ENCODE data around the gene TREM1. TPM values are rescaled to one million over a fixed set of nuclear protein-coding genes. Genes with fewer than 3 reads are reported as not detected.
"Not testable (repeated sequence)": the region's sequence is repeated elsewhere in the genome, so short reads cannot be mapped to it uniquely, and the experiment has no call there.

TREM1 gene
- total RNA-seq, 1 experiment from 2014 or later: not detected

GRCh38 chr6:41256383-41256782 lies 30.1 kb downstream of the TREM1 start:
- Histone ChIP-seq H3K27me3 (ENCODE audit: control insufficient read depth, insufficient read depth, low read length) (no peaks in the 10 kb centered on the region), H3K36me3 (replicated peaks; ENCODE audit: control insufficient read depth, insufficient read depth, low read length) (no peaks in the 10 kb centered on the region), H3K4me3 (ENCODE audit: insufficient read depth, low read depth, low read length) (no peak overlapping the region)
- DNase-seq: no peak

- Histone ChIP-seq H3K36me3 (replicated peaks; ENCODE audit: control insufficient read depth, insufficient read depth, low read length) (no peaks in the 10 kb centered on the region), H3K4me3 (ENCODE audit: insufficient read depth, low read depth, low read length) (no peak overlapping the region), H3K27me3 (ENCODE audit: control insufficient read depth, insufficient read depth, low read length) (no peaks in the 10 kb centered on the region)
- no peak for DNase-seq
Measured at GRCh38 chr6:41255638-41256246, 30.7 kb downstream of the TREM1 start.

GRCh38 chr6:41255110-41255509 lies 31.4 kb downstream of the TREM1 start:
- H3K36me3 ChIP-seq (replicated peaks; ENCODE audit: control insufficient read depth, insufficient read depth, low read length): no peaks in the 10 kb centered on the region
- DNase-seq: no peak
- H3K4me3 ChIP-seq (ENCODE audit: insufficient read depth, low read depth, low read length): no peak overlapping the region
- no peaks in the 10 kb centered on the region for H3K27me3 ChIP-seq (ENCODE audit: control insufficient read depth, insufficient read depth, low read length)

- H3K36me3 ChIP-seq (replicated peaks; ENCODE audit: control insufficient read depth, insufficient read depth, low read length): no peaks in the 10 kb centered on the region
- no peaks in the 10 kb centered on the region for H3K27me3 ChIP-seq (ENCODE audit: control insufficient read depth, insufficient read depth, low read length)
- DNase-seq: no peak
- H3K4me3 ChIP-seq (ENCODE audit: insufficient read depth, low read depth, low read length): no peak overlapping the region
Measured at GRCh38 chr6:41252401-41253169, 33.9 kb downstream of the TREM1 start.

DNA sequence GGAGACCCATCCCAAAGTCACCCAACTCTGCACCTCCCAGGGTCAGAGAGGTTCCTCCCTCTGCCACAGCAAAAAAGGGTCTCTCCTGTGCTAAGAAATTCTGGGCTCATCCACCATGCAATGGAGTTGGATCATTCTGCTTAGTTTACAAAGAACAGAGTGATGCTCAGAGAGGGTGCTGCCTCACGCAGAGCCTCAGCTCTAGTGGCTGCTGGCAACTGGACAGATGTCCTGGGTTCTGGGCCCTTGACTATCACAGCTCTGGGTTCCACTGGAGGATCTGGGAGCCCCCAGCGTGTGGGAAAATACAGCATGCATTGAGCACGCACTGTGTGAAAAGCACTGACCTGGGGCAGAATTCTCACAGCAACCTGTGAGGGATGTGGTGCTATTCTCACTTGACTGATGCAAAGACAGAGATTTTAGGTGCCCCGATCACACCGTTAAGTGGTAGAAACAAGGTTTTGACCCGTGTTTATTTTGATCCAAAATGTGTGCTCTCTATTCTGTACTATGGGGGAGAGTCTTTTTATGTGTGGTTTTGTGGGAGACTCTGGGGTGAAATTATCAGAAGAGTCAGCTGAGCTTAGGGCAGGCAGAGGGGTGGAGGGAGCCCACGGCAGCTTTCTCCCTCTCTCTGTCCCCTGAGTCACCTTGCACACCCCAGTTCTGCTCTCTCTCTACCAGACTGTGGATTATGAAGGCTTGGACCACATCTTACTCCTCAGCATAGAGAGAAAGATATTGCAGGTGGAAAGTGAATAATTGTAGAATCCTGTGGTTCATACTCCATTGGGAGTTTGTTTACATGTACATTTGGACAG lies 38.4 kb downstream of the TREM1 start:
- H3K27me3 ChIP-seq (ENCODE audit: control insufficient read depth, insufficient read depth, low read length): no peaks in the 10 kb centered on the region
- no peak overlapping the region for H3K4me3 ChIP-seq (ENCODE audit: insufficient read depth, low read depth, low read length)
- no peaks in the 10 kb centered on the region for H3K36me3 ChIP-seq (replicated peaks; ENCODE audit: control insufficient read depth, insufficient read depth, low read length)
- no peak for DNase-seq

DNA sequence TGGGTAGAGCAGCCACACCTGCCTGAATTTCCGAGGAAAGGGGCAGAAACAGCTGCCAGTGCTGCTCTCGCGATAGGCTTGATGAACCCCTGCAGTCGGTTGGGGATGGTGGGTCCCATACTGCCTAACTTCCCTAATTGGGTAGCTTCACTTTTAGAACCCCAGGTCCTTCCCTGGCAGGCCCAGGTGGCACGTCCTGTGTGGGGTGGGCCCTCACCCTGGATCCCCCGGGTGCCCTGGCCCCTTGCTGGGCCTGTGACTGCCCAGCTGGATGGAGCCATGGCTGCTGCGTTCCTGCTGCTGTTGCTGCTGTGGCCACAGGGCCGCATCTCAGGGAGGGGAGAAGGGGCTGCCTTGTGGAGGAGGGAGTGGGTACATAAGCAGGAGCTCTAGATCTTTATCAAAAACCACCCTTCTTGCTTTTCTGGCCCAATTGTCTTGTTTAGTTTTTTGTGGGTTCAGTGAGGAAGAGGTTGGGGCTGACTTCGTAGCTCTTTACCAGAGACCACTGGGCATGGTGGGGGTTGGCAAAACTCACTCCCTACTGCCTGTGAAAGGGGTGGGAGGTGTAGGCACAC lies 39.1 kb downstream of the TREM1 start:
- DNase-seq: no peak
- Histone ChIP-seq H3K27me3 (ENCODE audit: control insufficient read depth, insufficient read depth, low read length) (no peaks in the 10 kb centered on the region), H3K36me3 (replicated peaks; ENCODE audit: control insufficient read depth, insufficient read depth, low read length) (no peaks in the 10 kb centered on the region), H3K4me3 (ENCODE audit: insufficient read depth, low read depth, low read length) (no peak overlapping the region)

GRCh38 chr6:41246529-41246928 lies 40.0 kb downstream of the TREM1 start:
- not testable (repeated sequence) for H3K36me3 ChIP-seq (replicated peaks; ENCODE audit: control insufficient read depth, insufficient read depth, low read length); H3K27me3 ChIP-seq (ENCODE audit: control insufficient read depth, insufficient read depth, low read length); H3K4me3 ChIP-seq (ENCODE audit: insufficient read depth, low read depth, low read length); DNase-seq

DNA sequence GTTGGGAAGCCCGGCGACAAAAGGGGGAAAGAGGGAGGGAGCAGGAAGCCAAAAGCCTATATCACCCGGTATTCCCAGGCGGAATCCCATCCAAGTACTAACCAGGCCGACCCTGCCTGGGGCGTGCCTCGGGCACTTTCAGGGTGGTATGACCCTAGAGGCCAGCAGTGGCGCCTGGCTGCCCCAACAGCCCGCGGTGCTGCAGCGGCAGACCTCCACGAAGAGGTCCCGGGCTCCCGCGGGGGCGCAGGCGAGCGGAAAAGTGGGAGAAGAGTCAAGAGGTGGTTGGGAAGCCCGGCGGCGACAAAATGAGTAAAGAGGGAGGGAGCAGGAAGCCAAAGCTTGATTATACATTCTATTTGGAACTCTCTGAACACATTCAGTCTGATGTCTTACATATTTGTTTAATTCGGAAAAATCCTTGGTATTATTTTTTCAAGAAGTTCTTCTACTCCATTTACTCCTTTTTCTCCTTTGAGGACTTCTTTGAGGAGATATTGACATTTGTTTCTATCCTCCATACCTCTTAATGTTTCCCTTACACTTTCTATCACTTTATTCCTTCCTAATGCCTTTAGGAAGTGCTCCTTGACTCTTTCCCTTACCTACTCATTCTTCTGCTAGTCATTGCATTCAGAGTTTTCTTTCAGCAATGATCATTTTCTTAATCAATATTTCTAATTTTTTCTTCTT lies 46.9 kb downstream of the TREM1 start:
- peak; percentile 77 for DNase-seq
- Histone ChIP-seq H3K27me3 (ENCODE audit: control insufficient read depth, insufficient read depth, low read length) (peaks cover 6% of the 10 kb centered on the region), H3K36me3 (replicated peaks; ENCODE audit: control insufficient read depth, insufficient read depth, low read length) (no peaks in the 10 kb centered on the region), H3K4me3 (ENCODE audit: insufficient read depth, low read depth, low read length) (peak overlapping the region; percentile 45)

DNA sequence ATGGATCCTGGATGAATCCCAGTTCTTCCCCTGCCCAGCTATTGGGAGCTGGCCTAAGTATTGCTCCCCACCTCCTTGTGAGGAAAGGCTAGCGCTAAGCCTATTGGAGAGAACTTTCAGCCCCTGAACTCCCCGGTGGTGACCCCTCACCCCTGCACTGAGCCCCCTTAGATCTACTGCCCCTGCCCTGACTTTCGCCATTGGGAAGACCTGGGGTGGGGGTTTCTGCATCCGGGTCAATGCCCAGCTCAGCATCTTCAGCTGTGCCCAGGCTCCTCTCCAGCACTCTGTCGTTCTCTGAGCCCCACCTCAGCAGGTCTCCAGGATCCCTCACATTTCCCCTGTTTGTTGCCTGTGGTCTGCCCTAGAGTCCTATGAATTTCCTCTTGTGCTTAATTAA lies 49.4 kb downstream of the TREM1 start:
- Histone ChIP-seq H3K36me3 (replicated peaks; ENCODE audit: control insufficient read depth, insufficient read depth, low read length) (no peaks in the 10 kb centered on the region), H3K4me3 (ENCODE audit: insufficient read depth, low read depth, low read length) (no peak overlapping the region), H3K27me3 (ENCODE audit: control insufficient read depth, insufficient read depth, low read length) (peaks cover 6% of the 10 kb centered on the region)
- no peak for DNase-seq

GRCh38 chr6:41236276-41236675 lies 50.2 kb downstream of the TREM1 start:
- peaks cover 6% of the 10 kb centered on the region for H3K27me3 ChIP-seq (ENCODE audit: control insufficient read depth, insufficient read depth, low read length)
- DNase-seq: no peak
- no peaks in the 10 kb centered on the region for H3K36me3 ChIP-seq (replicated peaks; ENCODE audit: control insufficient read depth, insufficient read depth, low read length)
- no peak overlapping the region for H3K4me3 ChIP-seq (ENCODE audit: insufficient read depth, low read depth, low read length)

DNA sequence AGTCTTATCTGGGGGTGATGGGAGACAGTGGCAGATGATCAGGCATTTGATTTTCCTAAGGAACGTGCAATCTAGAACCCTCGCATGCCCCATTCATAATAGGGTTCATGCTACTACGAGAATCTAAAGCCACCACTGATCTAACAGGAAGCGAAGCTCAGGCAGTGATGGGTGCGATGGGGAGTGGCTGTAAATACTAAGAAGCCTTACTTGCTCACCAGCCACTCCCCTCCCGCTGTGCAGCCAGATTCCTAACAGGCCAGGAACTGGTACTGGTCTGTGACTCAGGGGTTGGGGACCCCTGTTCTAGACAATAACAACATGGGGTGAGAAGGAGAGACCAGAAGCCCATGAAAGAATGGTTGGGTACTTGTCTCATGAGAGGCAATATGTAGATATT lies 53.8 kb downstream of the TREM1 start:
- Histone ChIP-seq H3K27me3 (ENCODE audit: control insufficient read depth, insufficient read depth, low read length) (no peaks in the 10 kb centered on the region), H3K4me3 (ENCODE audit: insufficient read depth, low read depth, low read length) (no peak overlapping the region), H3K36me3 (replicated peaks; ENCODE audit: control insufficient read depth, insufficient read depth, low read length) (no peaks in the 10 kb centered on the region)
- no peak for DNase-seq

GRCh38 chr6:41231246-41231645 lies 55.2 kb downstream of the TREM1 start:
- DNase-seq: no peak
- H3K27me3 ChIP-seq (ENCODE audit: control insufficient read depth, insufficient read depth, low read length): no peaks in the 10 kb centered on the region
- no peaks in the 10 kb centered on the region for H3K36me3 ChIP-seq (replicated peaks; ENCODE audit: control insufficient read depth, insufficient read depth, low read length)
- no peak overlapping the region for H3K4me3 ChIP-seq (ENCODE audit: insufficient read depth, low read depth, low read length)

- H3K36me3 ChIP-seq (replicated peaks; ENCODE audit: control insufficient read depth, insufficient read depth, low read length): no peaks in the 10 kb centered on the region
- no peak overlapping the region for H3K4me3 ChIP-seq (ENCODE audit: insufficient read depth, low read depth, low read length)
- no peaks in the 10 kb centered on the region for H3K27me3 ChIP-seq (ENCODE audit: control insufficient read depth, insufficient read depth, low read length)
- no peak for DNase-seq
Measured at GRCh38 chr6:41229721-41230120, 56.8 kb downstream of the TREM1 start.

- DNase-seq: peak; percentile 48
- H3K36me3 ChIP-seq (replicated peaks; ENCODE audit: control insufficient read depth, insufficient read depth, low read length): no peaks in the 10 kb centered on the region
- no peaks in the 10 kb centered on the region for H3K27me3 ChIP-seq (ENCODE audit: control insufficient read depth, insufficient read depth, low read length)
- no peak overlapping the region for H3K4me3 ChIP-seq (ENCODE audit: insufficient read depth, low read depth, low read length)
Measured at GRCh38 chr6:41228616-41229015, 57.9 kb downstream of the TREM1 start.

Data from H7 (cell line).